Measurements from ENCODE around the gene CSNK2B.

DNA sequence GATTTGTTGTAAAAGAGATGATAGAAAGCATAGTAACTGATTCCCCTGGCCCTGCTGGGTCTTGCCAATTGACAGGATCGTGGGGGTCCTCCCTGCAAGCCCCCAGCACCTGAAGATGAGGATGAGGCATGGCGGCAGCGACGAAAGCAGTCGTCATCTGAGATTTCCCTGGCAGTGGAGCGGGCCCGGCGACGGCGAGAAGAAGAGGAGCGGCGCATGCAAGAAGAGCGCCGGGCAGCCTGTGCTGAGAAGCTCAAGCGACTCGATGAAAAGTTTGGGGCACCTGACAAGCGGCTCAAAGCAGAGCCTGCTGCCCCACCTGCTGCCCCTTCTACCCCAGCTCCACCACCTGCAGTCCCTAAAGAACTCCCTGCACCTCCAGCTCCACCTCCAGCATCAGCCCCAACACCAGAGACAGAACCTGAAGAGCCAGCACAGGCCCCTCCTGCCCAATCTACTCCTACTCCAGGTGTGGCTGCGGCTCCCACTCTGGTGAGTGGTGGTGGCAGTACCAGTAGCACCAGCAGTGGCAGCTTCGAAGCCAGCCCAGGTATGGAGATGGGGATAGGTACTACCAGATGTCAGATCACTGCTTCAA, 38.1 kb upstream of the CSNK2B start:
- TF ChIP-seq, protein P1, sequence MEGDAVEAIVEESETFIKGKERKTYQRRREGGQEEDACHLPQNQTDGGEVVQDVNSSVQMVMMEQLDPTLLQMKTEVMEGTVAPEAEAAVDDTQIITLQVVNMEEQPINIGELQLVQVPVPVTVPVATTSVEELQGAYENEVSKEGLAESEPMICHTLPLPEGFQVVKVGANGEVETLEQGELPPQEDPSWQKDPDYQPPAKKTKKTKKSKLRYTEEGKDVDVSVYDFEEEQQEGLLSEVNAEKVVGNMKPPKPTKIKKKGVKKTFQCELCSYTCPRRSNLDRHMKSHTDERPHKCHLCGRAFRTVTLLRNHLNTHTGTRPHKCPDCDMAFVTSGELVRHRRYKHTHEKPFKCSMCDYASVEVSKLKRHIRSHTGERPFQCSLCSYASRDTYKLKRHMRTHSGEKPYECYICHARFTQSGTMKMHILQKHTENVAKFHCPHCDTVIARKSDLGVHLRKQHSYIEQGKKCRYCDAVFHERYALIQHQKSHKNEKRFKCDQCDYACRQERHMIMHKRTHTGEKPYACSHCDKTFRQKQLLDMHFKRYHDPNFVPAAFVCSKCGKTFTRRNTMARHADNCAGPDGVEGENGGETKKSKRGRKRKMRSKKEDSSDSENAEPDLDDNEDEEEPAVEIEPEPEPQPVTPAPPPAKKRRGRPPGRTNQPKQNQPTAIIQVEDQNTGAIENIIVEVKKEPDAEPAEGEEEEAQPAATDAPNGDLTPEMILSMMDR (IDR thresholded peaks at IDR 0.05) = no peak
- TF ChIP-seq EZH2phosphoT487 (IDR thresholded peaks at IDR 0.05) = no peak
